ENCODE results near the gene AATK. TPM values are rescaled to one million over a fixed set of nuclear protein-coding genes. Genes with fewer than 3 reads are reported as not detected.
A peak's percentile ranks its signal among the peaks of the same experiment; 100 is the strongest.

Gene AATK
- total RNA-seq, 6 donors from 2014 or later = 39.2 to 144 (median 92.2) TPM

- H3K27ac ChIP-seq = peak overlapping the region; percentile 23 to 75 (median 72)
- TF ChIP-seq EP300 (IDR thresholded peaks at IDR 0.05) = no peak
- TF ChIP-seq CTCF (IDR thresholded peaks at IDR 0.05) = no peak
- no peak for TF ChIP-seq POLR2A (IDR thresholded peaks at IDR 0.05)
- no peak for TF ChIP-seq POLR2AphosphoS5 (IDR thresholded peaks at IDR 0.05)
- H3K36me3 ChIP-seq = peaks cover 10 to 49% (median 32%) of the 10 kb centered on the region in 4 donors
- whole genome bisulfite sequencing, 2 donors = 81 to 91% methylated on average over 4 to 5 of the region's 13 CpGs
- peaks cover 36 to 60% (median 45%) of the 10 kb centered on the region in 4 donors for H3K4me1 ChIP-seq
- ATAC-seq (ENCODE audit: low FRiP score in 2 of 2) (peak in 1 of 2 donors; percentile 23), DNase-seq (peak; percentile 43 to 88)
- peak overlapping the region in 2 of 4 donors; percentile 1 to 17 for H3K4me3 ChIP-seq
- no peaks in the 10 kb centered on the region for H3K27me3 ChIP-seq
- H3K9me3 ChIP-seq = no peaks in the 10 kb centered on the region
Observed at GRCh38 chr17:81097943-81098308, 68.1 kb downstream of the AATK start.

GRCh38 chr17:81097134-81097942, 68.7 kb downstream of the AATK start:
- peak in 1 of 4 donors; percentile 29 for TF ChIP-seq POLR2A (IDR thresholded peaks at IDR 0.05)
- TF ChIP-seq EP300 (IDR thresholded peaks at IDR 0.05) = no peak
- peak; percentile 25 to 34 for TF ChIP-seq POLR2AphosphoS5 (IDR thresholded peaks at IDR 0.05)
- peak; percentile 54 to 88 (median 70) for TF ChIP-seq CTCF (IDR thresholded peaks at IDR 0.05)
- ATAC-seq (ENCODE audit: low FRiP score in 2 of 2) (peak; percentile 64 to 84), DNase-seq (peak; percentile 82 to 94)
- Histone ChIP-seq H3K36me3 (peaks cover 10 to 49% (median 31%) of the 10 kb centered on the region in 4 donors), H3K27me3 (no peaks in the 10 kb centered on the region), H3K27ac (peak overlapping the region; percentile 23 to 75 (median 72)), H3K4me3 (peak overlapping the region in 2 of 4 donors; percentile 1 to 17), H3K4me1 (peaks cover 36 to 63% (median 48%) of the 10 kb centered on the region in 4 donors), H3K9me3 (no peaks in the 10 kb centered on the region)
- 26 to 32% methylated on average over 13 to 27 of the region's 31 CpGs for WGBS, 2 donors

GRCh38 chr17:81096741-81097133, 69.3 kb downstream of the AATK start:
- peak overlapping the region; percentile 23 to 75 (median 72) for H3K27ac ChIP-seq
- peaks cover 10 to 43% (median 28%) of the 10 kb centered on the region in 4 donors for H3K36me3 ChIP-seq
- H3K27me3 ChIP-seq = no peaks in the 10 kb centered on the region
- ATAC-seq (ENCODE audit: low FRiP score in 2 of 2) (no peak), DNase-seq (peak in 1 of 2 donors; percentile 63)
- H3K9me3 ChIP-seq = no peaks in the 10 kb centered on the region
- no peak overlapping the region for H3K4me3 ChIP-seq
- no peak for TF ChIP-seq POLR2AphosphoS5 (IDR thresholded peaks at IDR 0.05)
- TF ChIP-seq EP300 (IDR thresholded peaks at IDR 0.05) = no peak
- TF ChIP-seq POLR2A (IDR thresholded peaks at IDR 0.05) = no peak
- no peak for TF ChIP-seq CTCF (IDR thresholded peaks at IDR 0.05)
- WGBS, 2 donors = 48 to 65% methylated on average over 6 to 7 of the region's 7 CpGs
- H3K4me1 ChIP-seq = peaks cover 36 to 63% (median 50%) of the 10 kb centered on the region in 4 donors

- TF ChIP-seq EP300 (IDR thresholded peaks at IDR 0.05) (no peak), CTCF (IDR thresholded peaks at IDR 0.05) (no peak), POLR2AphosphoS5 (IDR thresholded peaks at IDR 0.05) (no peak), POLR2A (IDR thresholded peaks at IDR 0.05) (no peak)
- no peaks in the 10 kb centered on the region for H3K9me3 ChIP-seq
- H3K27me3 ChIP-seq = no peaks in the 10 kb centered on the region
- H3K4me3 ChIP-seq = no peak overlapping the region
- peaks cover 43 to 67% (median 61%) of the 10 kb centered on the region in 4 donors for H3K4me1 ChIP-seq
- DNase-seq (no peak), ATAC-seq (ENCODE audit: low FRiP score in 2 of 2) (no peak)
- peaks cover 6 to 29% (median 17%) of the 10 kb centered on the region in 4 donors for H3K36me3 ChIP-seq
- WGBS, 2 donors = 65% methylated on average over 13 of the region's 13 CpGs; no CpG with 5 or more reads in 1 of the 2 donors
- H3K27ac ChIP-seq = peak overlapping the region; percentile 55 to 72 (median 68)
Observed at GRCh38 chr17:81095383-81095762, 70.6 kb downstream of the AATK start.

All from upper lobe of left lung (tissue), 6 donors.